AG09309 (cell line): ENCODE measurements around the gene ACTR5.

ENCODE experiments used
- DNase-seq: peaks from one replicate; pipeline ENCODE4 v3.0.0-alpha.2; 2010; ENCODE audit warnings: low read depth
- H3K4me3 ChIP-seq: 2 replicates; pipeline ENCODE4 v1.5.1; 2011; ENCODE audit warnings: mild to moderate bottlenecking, low read depth, low read length, moderate library complexity; ENCODE audit not compliant: control insufficient read depth
- CTCF ChIP-seq: IDR thresholded peaks from 2 replicates; pipeline ENCODE4 v1.5.1; 2011; ENCODE audit warnings: mild to moderate bottlenecking, low read depth, low read length, inconsistent platforms; ENCODE audit not compliant: insufficient read depth, control insufficient read depth; ENCODE audit errors: missing control alignments

ACTR5 gene

DNA sequence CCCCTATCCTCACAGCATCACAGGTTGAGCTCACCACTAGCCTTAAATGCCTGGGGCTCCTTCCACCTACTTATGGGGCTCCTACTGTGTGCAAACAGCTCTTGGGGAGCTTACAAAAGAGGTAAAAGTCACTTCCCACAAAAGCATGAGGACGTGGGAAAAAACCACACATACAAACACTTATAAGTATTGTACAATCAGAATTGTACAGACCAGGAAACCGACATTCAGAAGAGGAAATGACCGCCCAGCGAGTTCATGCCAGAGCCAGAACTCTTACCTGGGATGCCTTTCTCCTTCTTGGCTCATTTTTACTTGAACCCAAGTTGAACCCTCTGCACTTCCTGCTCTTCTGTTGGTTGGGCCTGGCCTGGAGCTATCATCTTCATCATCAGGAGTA is 50.9 kb downstream of the ACTR5 start:
- H3K4me3 ChIP-seq: no peak overlapping the region
- no peak for TF ChIP-seq CTCF
- no peak for DNase-seq

DNA sequence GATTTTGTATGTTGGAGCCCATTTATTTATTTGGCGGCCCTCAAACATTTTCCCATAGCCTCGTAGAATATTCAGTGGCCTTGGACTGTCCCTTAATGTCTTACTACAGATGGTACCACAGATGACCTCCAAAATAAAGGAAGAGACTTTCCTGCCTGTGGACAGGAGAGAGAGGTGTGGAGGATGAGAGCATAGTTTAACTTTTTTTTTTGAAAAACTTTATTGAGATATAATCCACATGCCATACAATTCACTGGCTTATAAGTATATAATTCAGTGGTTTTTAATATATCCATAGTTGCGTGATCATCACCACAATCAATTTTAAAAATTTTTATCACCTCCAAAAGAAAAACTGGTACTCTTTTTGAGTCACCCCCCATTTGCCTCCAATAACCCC is 52.6 kb downstream of the ACTR5 start:
- TF ChIP-seq CTCF: no peak
- no peak for DNase-seq
- no peak overlapping the region for H3K4me3 ChIP-seq

DNA sequence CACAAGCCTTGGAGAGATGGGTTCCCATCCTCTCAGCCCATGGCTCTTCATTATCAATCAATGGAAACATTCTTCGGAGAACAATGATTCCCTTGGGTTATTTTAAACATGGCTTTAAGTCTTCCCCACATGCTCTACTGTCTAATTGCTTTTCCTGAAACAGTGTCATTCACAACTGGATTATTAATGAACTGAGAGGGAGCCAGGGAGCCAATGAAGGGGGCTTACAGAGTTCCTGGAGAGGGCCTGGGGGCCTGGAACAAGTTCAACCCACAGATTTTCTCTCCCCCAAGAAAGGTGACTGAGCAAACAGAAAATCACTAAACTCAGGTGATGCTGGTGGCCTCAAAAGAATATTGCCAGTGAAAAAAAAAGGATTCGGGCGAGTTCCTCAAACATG is 56.0 kb downstream of the ACTR5 start:
- no peak for TF ChIP-seq CTCF

DNA sequence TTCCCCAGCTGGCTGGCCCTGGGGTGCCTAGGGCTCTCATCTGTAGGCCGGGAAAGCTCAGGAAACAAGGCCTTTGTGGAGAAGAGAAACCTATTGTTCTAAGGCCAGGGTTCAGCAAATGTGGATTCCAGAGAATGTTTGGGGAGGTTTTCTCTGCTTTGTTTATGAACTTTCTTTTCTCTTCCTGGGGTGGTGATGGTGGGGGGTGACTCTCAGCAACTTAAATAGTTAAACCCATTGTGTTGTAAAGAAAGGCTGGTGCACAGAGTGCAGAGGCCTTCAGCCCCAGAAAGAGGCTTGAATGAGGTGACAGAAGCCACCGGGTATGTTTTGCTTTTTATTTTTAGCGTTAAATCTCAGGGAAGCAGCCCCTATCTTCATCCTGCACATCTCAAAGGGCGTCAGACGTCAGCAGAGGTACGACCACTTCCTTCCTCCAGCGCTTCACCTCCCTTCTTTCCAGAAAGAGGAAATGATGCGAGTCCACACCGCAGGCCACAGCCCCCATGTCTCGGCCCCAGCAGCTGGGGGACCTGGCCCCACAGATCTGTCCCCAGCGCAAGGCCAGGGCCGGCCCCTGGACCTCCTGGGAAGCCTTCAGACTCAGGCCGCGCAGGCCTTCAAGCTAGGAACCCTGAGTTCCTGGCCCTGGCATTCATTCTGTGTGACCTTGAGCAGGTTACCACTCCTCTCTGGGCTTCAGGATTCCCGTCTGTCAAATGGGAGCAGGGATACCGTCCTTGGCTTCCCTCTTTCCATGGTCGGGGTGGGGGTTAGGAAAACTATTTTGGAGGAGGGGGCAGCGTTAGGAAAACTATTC is 56.6 kb downstream of the ACTR5 start:
- no peak overlapping the region for H3K4me3 ChIP-seq
- TF ChIP-seq CTCF: no peak
- DNase-seq: no peak

More for the DNA sequence above, 56.0 kb downstream of the ACTR5 start:
- no peak overlapping the region for H3K4me3 ChIP-seq
- DNase-seq: no peak

GRCh38 chr20:38805502-38805957 is 57.3 kb downstream of the ACTR5 start, which contains the start of gene PPP1R16B:
Gene PPP1R16B, plus strand, starts transcription at chr20:38805697. Its CDS starts 30,229 bp downstream, at chr20:38835926.
- no peak for DNase-seq
- peak within 1 kb of the TSS; percentile 27 for H3K4me3 ChIP-seq
- TF ChIP-seq CTCF: no peak

GRCh38 chr20:38805958-38806854 is 57.9 kb downstream of the ACTR5 start:
- no peak for TF ChIP-seq CTCF
- no peak for DNase-seq

More at GRCh38 chr20:38805958-38806854, 57.9 kb downstream of the ACTR5 start:
- peak overlapping the region; percentile 27 for H3K4me3 ChIP-seq
